Activated CD4-positive, alpha-beta memory T cell treated with anti-CD3 and anti-CD28 coated beads for 36 hours (primary cell): ENCODE measurements around the gene MED13L. TPM values are rescaled to one million over a fixed set of nuclear protein-coding genes. Genes with fewer than 3 reads are reported as not detected.

Experiments
- CTCF ChIA-PET: fragments of 350-600 bp; sonication (Branson Sonifier 250); formaldehyde crosslinking; loops from one replicate; lab custom pipeline; 2021; ENCODE audit warnings: antibody characterized with exemption, inconsistent platforms; lab: Charles Lee
- POLR2A ChIA-PET: fragments of 350-600 bp; sonication (Branson Sonifier 250); formaldehyde crosslinking; loops from one replicate; lab custom pipeline; 2021; ENCODE audit warnings: antibody characterized with exemption; lab: Charles Lee
- DNase-seq: peaks from one replicate; pipeline ENCODE4 v3.0.0-alpha.2; 2020
- H3K27ac Mint-ChIP-seq: one replicate; pipeline ENCODE4 v1.8.0; 2021; ENCODE audit warnings: mixed read lengths
- H3K27me3 Mint-ChIP-seq: one replicate; pipeline ENCODE4 v1.8.0; 2021; ENCODE audit warnings: mixed read lengths
- H3K36me3 Mint-ChIP-seq: one replicate; pipeline ENCODE4 v1.8.0; 2021; ENCODE audit warnings: mixed read lengths
- H3K4me1 Mint-ChIP-seq: one replicate; pipeline ENCODE4 v1.8.0; 2021; ENCODE audit warnings: low read depth, mixed read lengths
- H3K4me3 Mint-ChIP-seq: one replicate; pipeline ENCODE4 v1.8.0; 2021; ENCODE audit warnings: mild to moderate bottlenecking, mixed read lengths
- H3K9me3 Mint-ChIP-seq: one replicate; pipeline ENCODE4 v1.8.0; 2021; ENCODE audit warnings: mixed read lengths
- intact Hi-C: fragments of 100-400 bp; cut with micrococcal nuclease; formaldehyde crosslinking; loops from one replicate; pipeline ENCODE4 v1.15.1; 2023
- total RNA-seq, 2 experiments: library from RNA; stranded (reverse); gene quantifications; one replicate each; pipeline ENCODE4 v1.2.3, GENCODE V29; 2021

The MED13L gene
- total RNA-seq, 2 experiments from 2014 or later = 37.7 to 41.4 TPM

GRCh38 chr12:116301621-116302020 is 24.1 kb upstream of the MED13L start:
- intact Hi-C loops = no loop called here
- H3K27ac Mint-ChIP-seq = no peak overlapping the region
- H3K36me3 Mint-ChIP-seq = no peaks in the 10 kb centered on the region
- H3K27me3 Mint-ChIP-seq = no peaks in the 10 kb centered on the region
- no peak overlapping the region for H3K4me3 Mint-ChIP-seq
- no peak for DNase-seq
- CTCF ChIA-PET = no interaction called here
- H3K4me1 Mint-ChIP-seq = no peaks in the 10 kb centered on the region
- H3K9me3 Mint-ChIP-seq = no peaks in the 10 kb centered on the region
- POLR2A ChIA-PET = no interaction called here

DNA sequence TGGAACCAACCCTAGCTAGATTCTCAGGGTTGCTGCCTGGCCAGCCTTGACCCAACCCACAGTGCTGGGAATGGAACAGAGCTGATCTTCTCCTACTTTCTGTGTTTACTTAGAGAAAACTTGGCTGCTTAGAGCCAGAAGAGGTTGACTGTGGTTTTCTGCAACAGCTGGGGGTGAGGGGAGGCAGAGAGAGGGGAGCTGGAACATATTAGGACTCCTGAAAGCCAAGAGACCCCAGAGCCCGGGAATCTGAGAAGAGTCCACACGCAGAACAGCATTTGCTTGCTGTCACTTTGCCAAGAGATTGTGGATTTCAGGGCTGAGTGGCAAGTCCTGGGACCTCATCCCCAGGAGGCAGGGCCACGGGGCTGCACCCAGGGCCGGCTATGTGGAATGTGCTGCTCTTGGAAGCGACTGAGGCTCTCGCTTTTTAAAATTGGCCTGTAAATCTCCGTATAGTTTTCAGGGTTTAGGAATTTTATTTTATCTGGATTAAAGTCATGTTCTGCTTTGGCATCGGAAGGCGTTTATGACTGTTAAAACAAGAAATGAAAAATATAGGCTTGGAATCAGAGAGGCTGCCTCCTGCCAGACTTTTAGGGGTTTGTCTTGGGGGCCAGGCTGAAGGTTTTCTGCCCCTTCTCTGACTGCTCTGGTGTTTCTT is 22.3 kb upstream of the MED13L start:
- no peaks in the 10 kb centered on the region for H3K9me3 Mint-ChIP-seq
- POLR2A ChIA-PET = no interaction called here
- H3K4me1 Mint-ChIP-seq = no peaks in the 10 kb centered on the region
- H3K27me3 Mint-ChIP-seq = no peaks in the 10 kb centered on the region
- no peak for DNase-seq
- CTCF ChIA-PET = no interaction called here
- H3K27ac Mint-ChIP-seq = no peak overlapping the region
- H3K36me3 Mint-ChIP-seq = no peaks in the 10 kb centered on the region
- intact Hi-C loops = no loop called here
- H3K4me3 Mint-ChIP-seq = no peak overlapping the region

DNA sequence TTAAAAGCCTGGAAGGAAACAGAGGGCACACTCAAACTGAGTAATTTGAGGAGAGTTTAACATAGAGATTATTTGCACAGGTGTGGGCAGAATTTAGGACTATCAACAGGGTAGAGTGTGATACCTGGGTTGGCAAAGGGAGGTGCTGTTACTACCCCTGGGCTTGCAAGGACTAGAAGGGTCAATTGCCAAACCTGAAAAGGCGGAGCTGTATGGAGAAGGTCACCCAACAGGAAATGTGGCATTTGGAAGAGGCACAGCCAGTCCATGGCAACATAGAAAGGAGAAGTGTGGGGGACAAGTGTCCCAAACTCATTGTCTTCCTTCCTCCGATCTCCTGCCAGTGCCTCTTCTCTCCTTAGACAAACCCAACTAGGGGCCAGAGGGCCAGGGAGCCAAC is 21.6 kb upstream of the MED13L start:
- no peaks in the 10 kb centered on the region for H3K27me3 Mint-ChIP-seq
- intact Hi-C loops = no loop called here
- no peaks in the 10 kb centered on the region for H3K4me1 Mint-ChIP-seq
- ChIA-PET CTCF (no interaction called here), POLR2A (no interaction called here)
- no peak for DNase-seq
- no peaks in the 10 kb centered on the region for H3K36me3 Mint-ChIP-seq
- H3K9me3 Mint-ChIP-seq = no peaks in the 10 kb centered on the region
- H3K27ac Mint-ChIP-seq = no peak overlapping the region
- H3K4me3 Mint-ChIP-seq = no peak overlapping the region

DNA sequence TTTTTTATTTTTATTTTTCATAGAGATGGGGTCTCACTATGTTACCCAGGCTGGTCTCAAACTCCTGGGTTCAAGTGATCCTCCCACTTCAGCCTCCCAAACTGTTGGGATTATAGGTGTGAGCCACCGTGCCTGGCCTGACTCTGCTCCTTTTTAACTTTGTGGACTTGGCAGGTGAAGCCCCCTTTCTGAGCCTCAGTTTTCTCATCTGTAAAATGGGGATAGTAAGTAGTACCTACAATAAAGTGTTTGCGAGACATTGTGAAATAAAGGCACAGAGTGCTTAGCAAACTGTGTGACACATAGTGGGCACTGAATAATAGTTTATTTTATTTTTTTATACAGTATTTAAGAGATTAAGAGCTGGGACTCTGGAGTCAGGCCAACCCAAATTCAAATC is 21.1 kb upstream of the MED13L start:
- H3K27me3 Mint-ChIP-seq = no peaks in the 10 kb centered on the region
- no peaks in the 10 kb centered on the region for H3K4me1 Mint-ChIP-seq
- CTCF ChIA-PET = no interaction called here
- H3K9me3 Mint-ChIP-seq = no peaks in the 10 kb centered on the region
- POLR2A ChIA-PET = no interaction called here
- H3K36me3 Mint-ChIP-seq = no peaks in the 10 kb centered on the region
- H3K4me3 Mint-ChIP-seq = no peak overlapping the region
- intact Hi-C loops = no loop called here
- no peak for DNase-seq
- no peak overlapping the region for H3K27ac Mint-ChIP-seq

DNA sequence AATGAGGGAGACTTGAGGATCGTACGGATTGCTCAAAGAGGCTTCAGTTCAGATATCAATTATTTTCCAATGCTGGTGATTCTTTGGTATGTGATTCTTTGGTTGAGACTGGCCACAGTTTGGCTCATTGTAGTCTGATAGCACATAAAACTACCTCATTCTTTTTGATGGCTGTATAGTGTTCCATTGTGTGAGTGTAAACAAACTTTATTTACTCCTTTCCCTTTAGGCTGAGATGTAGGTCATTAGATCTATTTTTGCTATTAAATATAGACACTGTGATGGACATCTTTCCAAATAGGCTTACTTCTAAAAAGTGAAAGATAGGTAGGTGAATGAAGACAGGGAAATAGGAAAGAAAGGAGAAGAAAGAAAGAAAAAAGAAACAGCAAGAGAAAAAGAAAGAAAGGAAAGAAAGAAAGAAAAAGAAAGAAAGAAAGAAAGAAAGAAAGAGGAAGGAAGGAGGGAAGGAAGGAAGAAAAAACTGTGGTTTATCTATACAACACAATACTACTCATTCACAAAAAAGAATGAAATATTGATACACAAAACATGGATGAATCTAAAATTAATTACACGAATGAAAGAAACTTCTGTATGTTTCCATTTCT is 19.8 kb upstream of the MED13L start:
- Mint-ChIP-seq H3K27me3 (no peaks in the 10 kb centered on the region), H3K4me1 (no peaks in the 10 kb centered on the region), H3K27ac (no peak overlapping the region), H3K36me3 (no peaks in the 10 kb centered on the region), H3K4me3 (no peak overlapping the region), H3K9me3 (no peaks in the 10 kb centered on the region)
- DNase-seq = no peak
- intact Hi-C loops = no loop called here
- ChIA-PET CTCF (no interaction called here), POLR2A (no interaction called here)

DNA sequence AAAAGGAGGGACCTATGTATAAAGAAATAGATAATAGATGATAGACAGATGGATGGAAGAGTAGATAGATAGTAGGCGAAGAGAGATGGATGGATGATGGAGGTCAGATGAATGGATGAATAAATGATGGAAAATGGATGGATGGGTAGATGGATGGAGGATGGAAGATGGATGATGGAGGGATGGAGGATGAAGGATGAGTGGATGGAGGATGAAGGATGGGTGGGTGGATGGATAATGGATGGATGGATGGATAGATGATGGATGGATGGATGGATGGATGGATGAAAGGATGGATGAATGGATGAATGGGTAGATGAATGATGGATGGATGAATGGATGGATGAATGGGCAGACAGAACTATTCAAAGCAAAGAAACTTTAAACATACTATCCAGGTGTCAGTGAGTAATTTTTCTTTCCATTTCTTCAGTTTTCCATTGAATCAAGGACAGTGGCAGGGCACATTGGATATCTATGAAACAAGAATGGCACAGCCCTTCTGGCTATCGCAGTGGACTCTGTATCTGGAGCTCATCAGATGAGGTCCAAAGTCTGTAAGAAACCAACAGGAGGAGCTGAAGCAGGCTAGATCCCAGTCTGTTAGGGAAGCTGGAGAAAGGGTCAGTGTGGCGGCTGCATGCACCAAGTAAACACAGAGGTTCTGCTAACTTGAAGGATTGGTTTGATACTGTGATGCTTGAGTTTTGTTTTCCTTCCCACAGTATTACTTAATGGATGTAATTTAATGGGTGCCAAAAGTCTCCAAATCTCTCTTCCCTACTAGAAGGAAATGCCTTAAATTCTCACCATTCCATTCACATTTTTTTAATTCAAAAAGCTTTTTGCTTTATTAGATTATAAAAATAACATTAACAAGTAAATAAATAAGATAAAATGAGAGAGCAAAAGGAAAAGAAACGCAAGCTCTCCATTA is 18.1 kb upstream of the MED13L start:
- no peak for DNase-seq
- ChIA-PET POLR2A (no interaction called here), CTCF (no interaction called here)
- Mint-ChIP-seq H3K4me3 (no peak overlapping the region), H3K27me3 (no peaks in the 10 kb centered on the region), H3K9me3 (no peaks in the 10 kb centered on the region), H3K36me3 (no peaks in the 10 kb centered on the region), H3K4me1 (no peaks in the 10 kb centered on the region), H3K27ac (no peak overlapping the region)
- intact Hi-C loops = no loop called here

- H3K27ac Mint-ChIP-seq = no peak overlapping the region
- no peaks in the 10 kb centered on the region for H3K27me3 Mint-ChIP-seq
- H3K4me3 Mint-ChIP-seq = no peak overlapping the region
- POLR2A ChIA-PET = no interaction called here
- no peaks in the 10 kb centered on the region for H3K9me3 Mint-ChIP-seq
- DNase-seq = no peak
- H3K36me3 Mint-ChIP-seq = no peaks in the 10 kb centered on the region
- H3K4me1 Mint-ChIP-seq = no peaks in the 10 kb centered on the region
- intact Hi-C loops = no loop called here
- CTCF ChIA-PET = interaction anchor here (1.0 kb wide), 1 partner anchor 10 kb away, joined by 3 read pairs; no protein-coding TSS in a partner anchor
Measured at GRCh38 chr12:116294454-116295165, 17.1 kb upstream of the MED13L start.

DNA sequence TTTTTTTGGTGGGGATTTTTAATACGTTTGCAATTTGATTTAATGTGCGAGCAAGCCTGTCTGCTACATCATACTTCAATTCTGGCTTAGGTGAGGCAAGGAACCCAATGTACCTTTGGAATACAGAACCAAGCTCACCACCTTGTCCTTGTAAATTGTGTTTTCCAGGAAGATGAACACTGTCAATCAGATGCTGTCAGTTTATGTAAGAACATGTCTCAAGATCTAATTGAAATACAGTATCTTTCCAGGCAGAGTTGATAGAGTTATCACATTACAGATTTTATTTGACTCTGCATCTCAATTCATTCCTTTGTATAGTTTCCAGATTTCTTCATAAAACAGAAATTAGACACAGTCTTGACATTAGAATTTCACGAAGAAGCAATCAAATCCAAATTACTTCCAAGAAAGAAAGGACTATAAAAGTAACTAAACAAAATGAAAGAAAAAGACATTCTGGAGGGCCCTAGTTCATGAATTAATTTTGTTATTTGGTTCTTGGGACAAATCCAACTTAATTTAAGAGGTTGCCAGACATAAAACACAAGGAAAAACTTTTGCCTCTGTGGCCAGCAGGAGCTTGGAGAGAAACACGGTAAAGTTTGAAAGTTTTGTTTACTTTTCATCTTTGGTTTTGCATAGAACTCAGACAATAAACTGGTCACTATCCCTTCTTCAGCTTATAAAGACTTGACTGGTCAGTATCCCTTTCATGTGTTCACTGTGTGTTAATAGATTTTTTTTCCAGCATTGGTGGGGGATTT is 16.4 kb upstream of the MED13L start:
- no peaks in the 10 kb centered on the region for H3K36me3 Mint-ChIP-seq
- ChIA-PET POLR2A (no interaction called here), CTCF (interaction anchor here (1.0 kb wide), 1 partner anchor 9 kb away, joined by 3 read pairs; no protein-coding TSS in a partner anchor)
- H3K4me1 Mint-ChIP-seq = no peaks in the 10 kb centered on the region
- no peak for DNase-seq
- no peak overlapping the region for H3K4me3 Mint-ChIP-seq
- H3K27me3 Mint-ChIP-seq = no peaks in the 10 kb centered on the region
- intact Hi-C loops = no loop called here
- no peak overlapping the region for H3K27ac Mint-ChIP-seq
- H3K9me3 Mint-ChIP-seq = no peaks in the 10 kb centered on the region

GRCh38 chr12:116291218-116291617 is 13.7 kb upstream of the MED13L start:
- DNase-seq = no peak
- POLR2A ChIA-PET = no interaction called here
- Mint-ChIP-seq H3K4me1 (no peaks in the 10 kb centered on the region), H3K4me3 (no peak overlapping the region), H3K36me3 (no peaks in the 10 kb centered on the region), H3K27me3 (no peaks in the 10 kb centered on the region), H3K27ac (no peak overlapping the region), H3K9me3 (no peaks in the 10 kb centered on the region)
- intact Hi-C loops = no loop called here
- CTCF ChIA-PET = no interaction called here

DNA sequence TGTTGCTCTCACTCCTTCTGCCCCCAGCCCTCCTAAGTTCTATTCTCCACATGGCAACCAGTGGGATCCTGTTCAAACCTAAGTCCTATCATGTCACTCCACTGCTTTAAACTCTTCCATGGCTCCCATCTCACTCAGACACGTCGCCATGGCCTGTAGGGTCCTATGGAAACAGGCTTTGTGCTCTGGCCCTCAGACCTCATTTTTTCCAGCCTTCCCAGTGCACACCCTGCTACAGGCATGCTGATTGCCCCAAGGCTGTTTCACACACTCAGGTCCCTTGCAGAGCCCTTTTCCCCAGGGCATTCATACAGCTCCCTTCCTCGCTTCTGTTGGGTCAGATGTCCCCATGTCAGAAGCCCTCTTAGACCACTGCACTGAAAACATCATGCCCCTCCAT is 11.2 kb upstream of the MED13L start:
- Mint-ChIP-seq H3K27ac (no peak overlapping the region), H3K4me1 (no peaks in the 10 kb centered on the region), H3K36me3 (no peaks in the 10 kb centered on the region), H3K27me3 (no peaks in the 10 kb centered on the region), H3K4me3 (no peak overlapping the region), H3K9me3 (no peaks in the 10 kb centered on the region)
- ChIA-PET CTCF (no interaction called here), POLR2A (no interaction called here)
- DNase-seq = no peak
- intact Hi-C loops = no loop called here

DNA sequence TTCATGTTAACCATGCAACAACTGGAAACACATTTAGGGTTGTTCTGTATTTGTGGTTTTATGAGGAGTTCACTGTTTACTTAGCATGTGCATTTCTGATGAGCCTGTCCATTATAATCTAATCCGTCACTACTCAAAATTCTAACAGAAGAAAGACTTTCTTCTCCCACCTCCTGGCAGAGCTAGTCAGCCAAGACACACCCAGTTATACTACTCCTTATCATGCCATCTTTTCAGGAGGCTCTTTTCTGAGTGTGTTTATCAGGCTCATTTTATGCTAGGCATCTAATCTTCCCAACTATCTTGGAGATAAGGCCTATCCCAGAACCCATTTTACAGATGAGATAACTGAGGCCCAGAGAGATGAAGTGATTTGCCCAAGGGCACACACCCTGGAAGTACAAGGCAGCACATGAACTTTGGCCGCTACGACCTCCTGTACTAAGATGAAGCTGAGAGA is 10.4 kb upstream of the MED13L start:
- no peak overlapping the region for H3K27ac Mint-ChIP-seq
- ChIA-PET POLR2A (no interaction called here), CTCF (interaction anchor here (0.6 kb wide), 1 partner anchor 1662 kb away, joined by 3 read pairs; no protein-coding TSS in a partner anchor)
- intact Hi-C loops = no loop called here
- H3K27me3 Mint-ChIP-seq = no peaks in the 10 kb centered on the region
- H3K36me3 Mint-ChIP-seq = no peaks in the 10 kb centered on the region
- no peak overlapping the region for H3K4me3 Mint-ChIP-seq
- DNase-seq = no peak
- H3K4me1 Mint-ChIP-seq = no peaks in the 10 kb centered on the region
- no peaks in the 10 kb centered on the region for H3K9me3 Mint-ChIP-seq
